Left ventricle myocardium inferior (tissue), 1 donor: ENCODE data around the gene SMAD7. TPM values are rescaled to one million over a fixed set of nuclear protein-coding genes. Genes with fewer than 3 reads are reported as not detected.
A peak's percentile ranks its signal among the peaks of the same experiment; 100 is the strongest.

ENCODE experiments used
- DNase-seq: peaks from one replicate; pipeline ENCODE4 v3.0.0-alpha.2; 2020
- H3K27ac ChIP-seq: fragments of 200-600 bp; replicated peaks from 2 replicates; pipeline ENCODE4 v1.8.0; 2021
- H3K27me3 ChIP-seq: fragments of 200-600 bp; 2 replicates; pipeline ENCODE4 v1.8.0; 2021; ENCODE audit warnings: low read depth
- H3K36me3 ChIP-seq: fragments of 200-600 bp; 2 replicates; pipeline ENCODE4 v1.8.0; 2021
- H3K4me1 ChIP-seq: fragments of 200-600 bp; 2 replicates; pipeline ENCODE4 v1.8.0; 2021
- H3K4me3 ChIP-seq: fragments of 200-600 bp; 2 replicates; pipeline ENCODE4 v1.8.0; 2021; ENCODE audit warnings: mild to moderate bottlenecking, moderate library complexity
- H3K9me3 ChIP-seq: fragments of 200-600 bp; replicated peaks from 2 replicates; pipeline ENCODE4 v1.8.0; 2021
- CTCF ChIP-seq: fragments of 200-600 bp; IDR thresholded peaks from 2 replicates; pipeline ENCODE4 v1.8.0; 2021; ENCODE audit warnings: antibody characterized with exemption, mild to moderate bottlenecking, borderline replicate concordance
- intact Hi-C: fragments of 100-400 bp; cut with micrococcal nuclease; formaldehyde crosslinking; loops from one replicate; pipeline ENCODE4 v1.11.0; 2022
- total RNA-seq: library from RNA; stranded (reverse); fragmentation: NEBNext Ultra II Directional; extraction: Animal tissue kit (Norgen Biotek cat#: 25700); gene quantifications from one replicate; pipeline ENCODE4 v1.2.1, GENCODE V29; 2021
- donor health status: DM: no; HTN: yes; CAD: no; lungs with severe emphysema.

Gene SMAD7
- total RNA-seq, 1 donor from 2014 or later, result 19.3 TPM

GRCh38 chr18:48892146-48892855 lies 58.5 kb downstream of the SMAD7 start:
- Histone ChIP-seq H3K36me3 (no peaks in the 10 kb centered on the region), H3K27me3 (no peaks in the 10 kb centered on the region), H3K27ac (no peak overlapping the region), H3K9me3 (no peaks in the 10 kb centered on the region), H3K4me1 (peaks cover 24% of the 10 kb centered on the region), H3K4me3 (no peak overlapping the region)
- TF ChIP-seq CTCF, result no peak
- DNase-seq, result no peak
- intact Hi-C loops, result no loop called here

- TF ChIP-seq CTCF, result no peak
- H3K27me3 ChIP-seq, result no peaks in the 10 kb centered on the region
- H3K27ac ChIP-seq, result no peak overlapping the region
- no peak overlapping the region for H3K4me3 ChIP-seq
- no peaks in the 10 kb centered on the region for H3K36me3 ChIP-seq
- peaks cover 28% of the 10 kb centered on the region for H3K4me1 ChIP-seq
- no peaks in the 10 kb centered on the region for H3K9me3 ChIP-seq
- intact Hi-C loops, result no loop called here
- no peak for DNase-seq
These were observed 59.0 kb downstream of the SMAD7 start for GRCh38 chr18:48891721-48892120.

- no peaks in the 10 kb centered on the region for H3K27me3 ChIP-seq
- H3K4me3 ChIP-seq, result no peak overlapping the region
- no peak for TF ChIP-seq CTCF
- no peaks in the 10 kb centered on the region for H3K36me3 ChIP-seq
- H3K27ac ChIP-seq, result no peak overlapping the region
- intact Hi-C loops, result no loop called here
- DNase-seq, result no peak
- peaks cover 28% of the 10 kb centered on the region for H3K4me1 ChIP-seq
- H3K9me3 ChIP-seq, result no peaks in the 10 kb centered on the region
These were observed 60.6 kb downstream of the SMAD7 start for GRCh38 chr18:48889981-48890762.

GRCh38 chr18:48889115-48889941 lies 61.4 kb downstream of the SMAD7 start:
- Histone ChIP-seq H3K4me3 (no peak overlapping the region), H3K36me3 (no peaks in the 10 kb centered on the region), H3K27ac (no peak overlapping the region), H3K4me1 (peaks cover 28% of the 10 kb centered on the region), H3K27me3 (no peaks in the 10 kb centered on the region), H3K9me3 (no peaks in the 10 kb centered on the region)
- peak; percentile 42 for DNase-seq
- no peak for TF ChIP-seq CTCF
- intact Hi-C loops, result no loop called here

GRCh38 chr18:48888773-48889080 lies 62.0 kb downstream of the SMAD7 start:
- Histone ChIP-seq H3K36me3 (no peaks in the 10 kb centered on the region), H3K27ac (no peak overlapping the region), H3K4me1 (peaks cover 28% of the 10 kb centered on the region), H3K9me3 (no peaks in the 10 kb centered on the region), H3K27me3 (no peaks in the 10 kb centered on the region), H3K4me3 (no peak overlapping the region)
- intact Hi-C loops, result no loop called here
- DNase-seq, result no peak
- no peak for TF ChIP-seq CTCF
